Fibroblast of the aortic adventitia (primary cell): ENCODE results near the gene NLGN2. TPM values are rescaled to one million over a fixed set of nuclear protein-coding genes. Genes with fewer than 3 reads are reported as not detected.

Experiments
- DNase-seq: peaks from one replicate; pipeline ENCODE4 v3.0.0-alpha.2; 2010; ENCODE audit warnings: low read depth
- H3K4me3 ChIP-seq: 2 replicates; pipeline ENCODE4 v1.5.1; 2011; ENCODE audit warnings: low read depth, mild to moderate bottlenecking, control low read depth, low read length, moderate library complexity
- CTCF ChIP-seq: IDR thresholded peaks from 2 replicates; pipeline ENCODE4 v1.5.1; 2011; ENCODE audit warnings: mild to moderate bottlenecking, low read length, control low read depth, inconsistent platforms; ENCODE audit not compliant: insufficient read depth
- total RNA-seq: library from RNA; depleted of rRNA; stranded (reverse); fragments of >200 nt; gene quantifications from 2 replicates; pipeline ENCODE4 v1.2.3, GENCODE V29; 2012; ENCODE audit warnings: low replicate concordance

Gene NLGN2
- total RNA-seq, 1 donor: 7.0 TPM

- no peak for DNase-seq
- H3K4me3 ChIP-seq: no peak overlapping the region
- TF ChIP-seq CTCF: no peak
These were observed 19.9 kb downstream of the NLGN2 start for GRCh38 chr17:7427549-7427948.

GRCh38 chr17:7428557-7428956 is 20.9 kb downstream of the NLGN2 start, which contains the start of gene SPEM3:
SPEM3 (plus strand) TSS chr17:7428857; CDS start chr17:7428903, 46 bp downstream.
- no peak within 1 kb of the TSS for H3K4me3 ChIP-seq
- no peak for TF ChIP-seq CTCF
- no peak for DNase-seq

- no peak for TF ChIP-seq CTCF
- no peak for DNase-seq
- H3K4me3 ChIP-seq: no peak overlapping the region
These were observed 22.1 kb downstream of the NLGN2 start for GRCh38 chr17:7429722-7430121.

- no peak overlapping the region for H3K4me3 ChIP-seq
- no peak for TF ChIP-seq CTCF
- no peak for DNase-seq
These were observed 23.6 kb downstream of the NLGN2 start for GRCh38 chr17:7431231-7431630.

GRCh38 chr17:7432296-7432695 is 24.7 kb downstream of the NLGN2 start:
- DNase-seq: no peak

GRCh38 chr17:7435676-7436555 is 28.3 kb downstream of the NLGN2 start:
- DNase-seq: no peak
- TF ChIP-seq CTCF: no peak

More at GRCh38 chr17:7432296-7432695, 24.7 kb downstream of the NLGN2 start:
- TF ChIP-seq CTCF: no peak
- no peak overlapping the region for H3K4me3 ChIP-seq

More at GRCh38 chr17:7435676-7436555, 28.3 kb downstream of the NLGN2 start:
- H3K4me3 ChIP-seq: peak overlapping the region; percentile 38
